ENCODE results near the gene DIAPH1.

The DIAPH1 gene

DNA sequence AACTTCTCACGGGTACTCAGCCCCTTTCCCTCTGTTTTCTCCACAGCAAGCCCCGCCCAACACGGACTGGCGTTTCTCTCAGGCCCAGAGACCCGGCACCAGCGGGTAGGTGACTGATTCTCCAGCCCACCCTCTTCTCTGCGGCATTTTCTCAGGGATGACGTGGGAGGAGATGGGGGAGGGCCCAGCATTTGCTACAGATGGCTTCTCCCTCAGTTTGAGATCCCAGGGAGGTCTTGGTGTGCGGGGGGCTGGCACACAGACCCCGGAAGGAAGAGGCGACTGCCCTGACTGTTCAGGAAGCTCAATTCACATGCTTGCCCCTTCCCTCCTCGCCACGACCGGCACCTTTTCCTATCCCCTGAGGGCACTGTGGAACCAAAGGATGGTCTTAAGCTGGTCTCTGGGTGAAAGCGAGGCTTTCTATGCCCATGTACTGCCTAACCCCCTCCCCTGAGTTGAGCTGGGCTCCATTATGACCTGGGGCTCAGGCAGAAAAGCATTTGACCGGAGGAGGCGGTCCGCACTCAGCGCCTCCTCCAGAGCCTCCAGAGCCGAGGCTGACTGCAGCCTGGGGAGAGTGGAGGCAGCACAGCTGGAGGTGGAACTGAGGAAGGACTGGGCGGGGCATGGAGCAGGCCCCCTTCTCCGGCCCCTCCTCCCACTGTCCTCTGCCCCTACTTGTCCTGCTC, 123.9 kb downstream of the DIAPH1 start:
- DNase-seq = no peak

DNA sequence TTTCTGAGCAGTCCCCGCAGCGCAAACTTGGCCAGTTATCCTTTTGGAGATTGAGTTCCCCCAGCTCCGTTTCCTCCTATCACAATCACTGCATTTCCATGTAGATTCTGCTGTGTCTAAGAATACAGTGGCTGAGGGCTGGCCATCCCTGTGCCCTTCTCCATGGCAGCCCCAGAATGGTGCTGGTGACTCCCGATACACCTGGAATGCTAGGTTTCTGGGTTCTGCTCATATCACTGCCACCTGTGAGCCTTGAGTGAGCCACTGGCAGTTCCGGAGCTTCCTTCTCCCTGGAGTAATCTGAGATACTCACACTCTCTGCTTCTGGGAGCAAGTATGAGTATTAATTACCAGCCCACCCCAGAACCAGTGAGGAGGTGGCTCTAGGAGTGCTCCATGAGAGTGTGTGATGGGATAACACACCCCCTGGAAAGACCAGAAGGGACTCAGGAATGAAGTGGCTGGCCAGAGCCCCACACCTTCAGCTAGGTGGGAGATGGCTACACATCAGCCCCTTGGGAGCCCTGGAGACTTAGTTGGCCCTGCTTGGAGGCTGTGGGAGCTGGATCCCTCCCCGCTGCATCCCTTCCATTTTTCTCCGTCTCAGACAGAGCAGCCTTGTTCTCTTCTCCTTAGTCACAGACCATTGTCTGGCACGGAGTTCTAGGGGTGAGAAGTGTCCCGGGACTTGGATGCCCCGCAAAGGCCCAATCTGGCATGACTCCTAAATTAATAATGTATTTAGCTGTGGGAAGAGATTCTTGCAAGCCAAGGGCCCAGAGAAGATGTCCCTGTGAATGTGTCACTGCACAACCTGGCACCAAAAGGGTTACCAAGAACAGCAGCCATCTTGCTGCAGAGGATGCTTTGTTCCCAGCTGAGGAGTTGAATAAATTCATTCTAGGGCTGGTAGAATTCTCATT, 125.0 kb downstream of the DIAPH1 start:
- DNase-seq = no peak

DNA sequence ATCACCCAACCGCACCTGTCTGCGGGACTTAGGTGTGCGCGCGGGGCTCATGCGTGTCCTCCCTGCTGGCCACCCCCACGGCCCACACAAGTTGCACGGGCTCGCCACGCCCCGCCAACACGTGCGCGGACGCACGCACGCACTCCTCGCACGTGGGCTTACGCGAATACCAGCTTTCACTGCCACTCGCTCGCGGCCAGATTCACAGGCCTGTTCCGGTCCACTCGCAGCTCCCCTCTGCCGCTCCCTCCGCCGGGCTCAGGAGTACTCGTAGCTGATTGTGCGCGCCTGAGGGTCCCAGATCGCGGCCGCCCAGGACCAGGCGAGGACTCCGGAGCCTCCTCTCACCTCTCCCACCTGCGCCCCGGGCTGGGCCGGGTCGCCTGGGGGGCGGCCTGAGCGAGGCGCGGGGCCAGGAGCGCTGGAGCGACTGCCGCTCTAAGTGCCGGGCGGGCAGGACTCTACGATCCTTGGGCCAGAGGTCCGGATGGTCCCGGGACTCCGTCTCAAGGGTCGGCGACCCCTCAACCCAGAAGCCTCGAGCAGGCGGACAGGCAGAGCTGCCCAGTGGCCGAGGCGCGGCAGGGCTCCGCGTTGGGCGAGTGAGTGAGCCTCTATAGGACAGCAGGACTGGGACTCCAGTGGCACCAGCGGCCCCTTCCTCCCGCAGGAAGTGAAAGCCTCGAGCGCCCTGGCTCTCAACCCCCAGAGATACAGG, 126.5 kb downstream of the DIAPH1 start:
- no peak for DNase-seq

DNA sequence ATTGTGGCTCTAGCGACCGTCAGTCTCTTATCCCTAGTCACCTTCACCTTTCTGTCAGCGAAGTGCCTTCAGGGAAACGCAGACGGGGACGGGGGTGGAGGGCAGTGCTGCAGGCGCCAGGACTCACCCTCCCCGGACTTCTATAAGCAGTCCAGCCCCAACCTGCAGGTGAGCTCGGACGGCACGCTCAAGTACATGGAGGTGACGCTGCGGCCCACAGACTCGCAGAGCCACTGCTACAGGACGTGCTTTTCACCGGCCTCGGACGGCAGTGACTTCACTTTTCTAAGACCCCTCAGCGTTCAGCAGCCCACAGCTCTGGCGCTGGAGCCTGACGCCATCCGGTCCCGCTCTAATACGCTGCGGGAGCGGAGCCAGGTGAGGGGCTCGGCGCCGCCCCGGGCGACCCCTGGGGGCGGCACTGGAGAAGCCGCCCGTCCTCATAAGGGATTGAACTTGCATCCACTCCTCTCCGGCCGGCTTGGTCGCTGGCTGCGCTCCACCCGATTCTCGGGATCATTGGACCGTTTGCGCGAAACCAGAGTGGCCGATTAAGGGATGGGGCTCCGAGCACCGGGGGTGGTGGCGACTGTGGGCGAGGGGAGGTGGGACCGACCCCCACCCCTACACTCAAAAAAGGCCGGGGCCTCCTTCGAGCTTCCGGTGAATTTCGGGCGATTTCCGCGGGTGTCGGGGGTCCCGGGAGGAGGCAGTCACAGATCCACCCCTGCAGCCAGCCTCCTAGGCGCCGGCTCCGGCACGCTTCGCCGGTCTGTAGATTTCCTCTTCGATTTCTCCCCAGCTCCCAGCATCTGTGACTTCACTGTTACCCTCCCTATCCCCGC, 127.3 kb downstream of the DIAPH1 start:
- no peak for DNase-seq

DNA sequence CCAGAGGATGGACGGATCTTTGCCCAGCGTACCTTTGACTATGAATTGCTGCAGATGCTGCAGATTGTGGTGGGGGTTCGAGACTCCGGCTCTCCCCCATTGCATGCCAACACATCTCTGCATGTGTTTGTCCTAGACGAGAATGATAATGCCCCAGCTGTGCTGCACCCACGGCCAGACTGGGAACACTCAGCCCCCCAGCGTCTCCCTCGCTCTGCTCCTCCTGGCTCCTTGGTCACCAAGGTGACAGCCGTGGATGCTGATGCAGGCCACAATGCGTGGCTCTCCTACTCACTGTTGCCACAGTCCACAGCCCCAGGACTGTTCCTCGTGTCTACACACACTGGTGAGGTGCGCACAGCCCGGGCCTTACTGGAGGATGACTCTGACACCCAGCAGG, 128.0 kb downstream of the DIAPH1 start:
- DNase-seq = no peak

DNA sequence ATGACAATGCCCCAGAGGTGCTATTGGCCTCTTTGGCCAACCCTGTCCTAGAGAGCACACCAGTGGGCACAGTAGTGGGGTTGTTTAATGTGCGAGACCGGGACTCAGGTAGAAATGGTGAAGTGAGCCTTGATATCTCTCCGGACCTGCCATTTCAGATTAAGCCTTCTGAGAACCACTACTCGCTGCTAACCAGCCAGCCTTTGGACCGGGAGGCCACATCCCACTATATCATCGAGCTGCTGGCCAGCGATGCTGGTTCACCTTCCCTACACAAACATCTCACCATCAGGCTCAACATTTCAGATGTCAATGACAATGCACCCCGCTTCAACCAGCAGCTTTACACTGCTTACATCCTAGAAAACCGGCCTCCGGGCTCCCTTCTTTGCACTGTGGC, 128.5 kb downstream of the DIAPH1 start:
- no peak for DNase-seq

DNA sequence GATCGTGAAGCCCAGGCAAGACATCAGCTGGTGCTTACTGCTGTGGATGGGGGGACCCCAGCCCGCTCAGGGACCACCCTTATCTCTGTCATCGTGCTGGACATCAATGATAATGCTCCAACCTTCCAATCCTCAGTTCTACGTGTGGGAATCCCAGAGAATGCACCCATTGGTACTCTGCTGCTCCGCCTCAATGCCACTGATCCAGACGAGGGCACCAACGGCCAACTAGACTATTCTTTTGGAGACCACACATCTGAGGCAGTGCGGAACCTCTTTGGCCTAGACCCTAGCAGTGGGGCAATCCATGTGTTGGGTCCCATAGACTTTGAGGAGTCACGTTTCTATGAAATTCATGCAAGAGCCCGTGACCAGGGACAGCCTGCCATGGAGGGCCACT, 129.0 kb downstream of the DIAPH1 start:
- DNase-seq = no peak

DNA sequence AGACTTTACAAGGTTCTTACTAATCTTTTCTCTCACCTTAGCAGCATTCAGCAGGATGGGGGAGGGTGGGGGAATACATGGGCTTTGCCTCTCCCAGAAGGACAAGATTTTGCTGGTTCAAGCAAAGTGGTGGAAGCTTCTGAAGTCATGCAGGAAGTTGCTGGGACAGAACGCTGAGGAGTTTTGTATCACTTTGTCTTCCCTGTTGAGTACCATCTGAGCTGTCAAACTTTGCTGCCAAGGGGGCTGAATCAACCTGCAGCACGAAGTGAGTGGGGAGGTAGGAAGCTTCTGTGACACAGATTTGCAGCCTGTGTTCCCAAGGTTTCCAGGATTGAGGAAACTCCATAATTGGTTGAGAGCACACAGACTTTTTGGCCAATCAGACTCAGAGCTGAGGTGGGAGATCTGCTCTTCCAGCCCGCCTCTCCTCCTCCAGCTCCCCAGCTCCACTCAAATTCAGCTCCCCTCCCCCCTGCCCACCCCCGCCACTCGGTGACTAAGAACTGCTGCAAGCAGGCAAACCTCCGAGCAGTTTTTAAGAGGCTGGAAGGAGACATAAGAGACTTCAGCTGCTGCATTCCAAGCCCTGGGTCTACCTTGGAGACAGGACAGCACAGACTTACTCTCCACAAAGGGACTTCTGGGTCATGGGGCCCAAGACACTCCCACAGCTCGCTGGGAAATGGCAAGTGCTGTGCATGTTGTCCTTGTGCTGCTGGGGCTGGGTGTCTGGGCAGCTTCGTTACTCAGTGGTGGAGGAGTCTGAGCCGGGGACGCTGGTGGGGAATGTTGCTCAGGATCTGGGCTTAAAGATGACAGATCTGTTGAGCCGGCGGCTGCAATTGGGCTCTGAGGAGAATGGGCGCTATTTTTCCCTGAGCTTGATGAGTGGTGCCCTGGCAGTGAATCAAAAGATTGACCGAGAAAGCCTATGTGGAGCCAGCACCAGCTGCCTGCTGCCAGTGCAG, 129.9 kb downstream of the DIAPH1 start, which contains the start of gene PCDHGC5:
TSS of gene PCDHGC5 (plus strand) at position 491 of the 971 bp plus-strand sequence. CDS start at position 651, 160 bp downstream.
- DNase-seq = no peak

DNA sequence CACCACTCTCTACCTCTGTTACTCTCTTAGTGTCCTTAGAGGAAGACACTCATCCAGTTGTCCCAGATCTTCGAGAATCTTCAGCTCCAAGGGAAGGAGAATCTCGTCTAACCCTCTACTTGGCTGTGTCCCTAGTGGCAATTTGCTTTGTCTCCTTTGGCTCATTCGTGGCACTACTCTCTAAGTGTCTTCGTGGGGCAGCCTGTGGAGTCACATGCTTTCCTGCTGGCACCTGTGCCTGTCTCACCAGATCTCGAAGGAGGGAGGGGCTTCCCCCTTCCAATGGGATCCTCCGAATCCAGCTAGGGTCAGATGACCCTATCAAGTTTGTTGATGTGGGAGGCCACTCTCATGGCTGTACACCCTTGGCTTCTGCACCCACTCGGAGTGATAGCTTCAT, 131.7 kb downstream of the DIAPH1 start:
- DNase-seq = no peak

DNA sequence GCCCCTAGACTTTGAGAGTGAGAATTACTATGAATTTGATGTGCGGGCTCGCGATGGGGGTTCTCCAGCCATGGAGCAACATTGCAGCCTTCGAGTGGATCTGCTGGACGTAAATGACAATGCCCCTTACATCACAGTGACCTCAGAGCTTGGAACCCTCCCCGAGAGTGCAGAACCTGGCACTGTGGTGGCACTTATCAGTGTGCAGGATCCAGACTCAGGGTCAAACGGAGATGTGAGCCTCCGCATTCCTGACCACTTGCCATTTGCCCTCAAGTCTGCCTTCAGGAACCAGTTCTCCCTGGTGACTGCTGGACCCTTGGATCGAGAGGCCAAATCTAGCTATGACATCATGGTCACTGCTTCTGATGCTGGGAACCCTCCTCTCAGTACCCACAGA, 132.7 kb downstream of the DIAPH1 start:
- DNase-seq = no peak

DNA sequence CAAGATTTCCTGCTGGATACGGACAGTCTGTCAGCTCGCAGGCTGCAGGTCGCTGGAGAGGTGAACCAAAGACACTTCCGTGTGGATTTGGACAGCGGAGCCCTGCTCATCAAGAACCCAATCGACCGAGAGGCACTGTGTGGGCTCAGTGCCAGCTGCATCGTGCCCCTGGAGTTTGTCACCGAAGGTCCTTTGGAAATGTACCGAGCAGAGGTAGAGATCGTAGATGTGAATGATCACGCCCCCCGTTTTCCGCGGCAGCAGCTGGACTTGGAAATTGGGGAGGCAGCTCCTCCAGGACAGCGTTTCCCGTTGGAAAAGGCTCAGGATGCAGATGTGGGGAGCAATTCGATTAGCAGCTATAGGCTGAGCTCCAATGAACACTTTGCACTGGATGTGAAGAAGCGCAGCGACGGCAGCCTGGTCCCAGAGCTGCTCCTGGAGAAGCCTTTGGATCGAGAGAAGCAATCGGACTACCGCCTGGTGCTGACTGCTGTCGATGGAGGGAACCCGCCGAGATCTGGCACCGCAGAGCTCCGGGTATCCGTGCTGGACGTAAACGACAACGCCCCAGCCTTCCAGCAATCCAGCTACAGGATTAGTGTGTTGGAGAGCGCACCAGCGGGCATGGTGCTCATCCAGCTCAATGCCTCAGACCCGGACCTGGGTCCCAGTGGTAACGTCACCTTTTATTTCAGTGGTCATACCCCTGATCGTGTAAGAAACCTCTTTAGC, 133.3 kb downstream of the DIAPH1 start:
- no peak for DNase-seq

DNA sequence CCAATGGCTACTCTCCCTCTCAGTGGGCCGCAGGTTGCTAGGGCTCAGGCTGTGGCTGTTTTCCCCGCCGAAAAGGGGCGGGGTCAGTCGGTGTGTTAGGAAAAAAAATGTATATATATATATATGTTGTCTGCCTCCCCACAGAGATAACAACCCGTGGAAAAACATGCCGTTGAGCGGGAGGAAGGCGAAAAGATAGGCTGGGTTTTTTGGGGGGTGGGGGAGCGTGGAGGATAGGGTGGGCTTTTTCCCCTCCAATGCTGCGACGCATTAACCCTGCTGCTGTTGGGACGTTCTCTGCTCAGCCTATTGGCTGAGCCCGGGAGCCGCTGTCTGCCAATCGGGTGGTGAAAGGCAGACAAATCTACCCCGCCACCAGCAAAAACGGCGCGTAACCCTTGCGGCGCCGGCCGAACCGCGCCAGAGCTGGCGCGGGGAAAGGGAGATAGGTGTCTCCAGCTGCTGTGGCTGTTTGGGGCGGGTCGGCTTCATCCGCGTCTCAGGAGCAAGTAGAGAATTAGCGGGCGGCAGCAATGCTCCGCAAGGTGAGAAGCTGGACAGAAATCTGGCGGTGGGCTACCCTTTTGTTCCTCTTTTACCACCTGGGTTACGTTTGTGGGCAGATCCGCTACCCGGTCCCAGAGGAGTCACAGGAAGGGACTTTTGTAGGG, 134.0 kb downstream of the DIAPH1 start, which contains the start of gene PCDHGC4:
TSS of gene PCDHGC4 (plus strand) at position 390 of the 671 bp plus-strand sequence. CDS start at position 534, 144 bp downstream.
- no peak for DNase-seq

DNA sequence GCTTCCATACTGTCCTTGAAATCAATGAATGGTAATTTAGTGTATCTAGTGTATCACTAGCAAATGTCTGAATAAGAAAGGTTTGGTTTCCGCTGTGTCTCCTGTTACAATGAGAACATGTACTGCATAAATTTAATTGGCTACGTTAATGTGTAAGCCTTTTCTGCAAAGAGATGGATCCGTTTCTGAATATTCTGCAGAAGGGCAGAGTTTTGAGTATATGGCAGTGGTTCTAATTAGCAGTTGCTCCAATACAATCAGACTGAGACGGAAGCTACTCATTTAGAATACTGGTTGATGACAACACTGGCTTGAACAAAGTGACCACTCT, 134.5 kb downstream of the DIAPH1 start:
- no peak for DNase-seq

DNA sequence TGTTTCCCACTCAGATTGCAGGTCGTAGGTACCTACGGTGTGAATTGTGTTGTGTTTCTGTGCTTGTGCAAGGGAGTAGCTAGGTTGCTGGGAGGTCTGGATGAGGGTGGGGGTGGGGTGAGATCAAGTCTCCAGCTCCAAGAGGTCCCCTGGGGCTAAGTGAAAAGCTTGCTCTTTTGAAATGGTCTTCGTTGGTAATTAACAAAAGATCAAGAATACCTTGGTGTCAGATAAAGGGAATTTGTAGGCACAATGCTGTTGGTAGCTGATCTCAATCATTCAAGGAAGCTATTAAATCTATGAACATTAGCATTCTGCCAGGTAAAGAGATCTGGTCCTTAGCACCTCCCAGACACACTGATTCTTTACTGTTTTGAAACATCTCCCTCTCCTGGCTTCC, 134.9 kb downstream of the DIAPH1 start:
- no peak for DNase-seq

DNA sequence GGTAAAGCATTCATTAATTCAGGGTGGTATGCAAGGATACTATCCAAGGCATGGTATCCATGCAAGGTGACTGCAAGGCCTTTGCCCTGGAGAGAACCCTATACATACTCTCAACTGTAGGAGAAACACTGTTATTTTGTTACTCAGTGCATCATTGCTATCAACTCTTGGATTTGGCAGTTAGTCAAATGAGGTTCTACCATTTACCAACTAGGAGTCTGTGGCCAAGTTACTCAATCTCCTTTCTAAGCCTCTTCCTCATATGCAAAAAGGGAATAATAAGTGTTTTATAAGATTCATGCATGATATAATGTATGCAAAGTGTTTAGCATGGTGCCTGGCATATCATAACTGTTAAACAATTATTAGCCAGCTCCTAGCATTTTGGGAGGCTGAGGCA, 139.0 kb downstream of the DIAPH1 start:
- no peak for DNase-seq

DNA sequence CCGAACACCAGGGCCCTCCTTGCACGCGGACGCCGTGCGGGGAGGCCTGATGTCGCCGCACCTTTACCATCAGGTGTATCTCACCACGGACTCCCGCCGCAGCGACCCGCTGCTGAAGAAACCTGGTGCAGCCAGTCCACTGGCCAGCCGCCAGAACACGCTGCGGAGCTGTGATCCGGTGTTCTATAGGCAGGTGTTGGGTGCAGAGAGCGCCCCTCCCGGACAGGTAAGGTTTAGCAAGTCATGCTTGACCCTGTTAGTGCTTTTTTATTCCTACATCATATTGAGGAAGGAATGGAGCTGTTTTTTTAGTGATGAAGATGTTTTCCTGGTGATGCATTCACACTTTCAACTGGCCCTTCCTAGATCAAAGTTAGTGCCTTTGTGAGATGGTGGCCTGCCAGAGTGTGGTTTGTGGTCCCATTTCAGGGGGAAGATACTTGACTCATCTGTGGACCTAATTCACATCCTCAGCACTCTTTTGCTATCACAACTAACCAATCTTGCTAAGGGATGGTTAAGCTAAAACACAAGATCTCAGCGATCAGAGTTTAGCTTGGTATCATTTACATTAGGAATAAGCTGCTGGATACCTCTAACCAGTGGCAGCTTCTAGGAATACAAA, 140.4 kb downstream of the DIAPH1 start:
- no peak for DNase-seq

DNA sequence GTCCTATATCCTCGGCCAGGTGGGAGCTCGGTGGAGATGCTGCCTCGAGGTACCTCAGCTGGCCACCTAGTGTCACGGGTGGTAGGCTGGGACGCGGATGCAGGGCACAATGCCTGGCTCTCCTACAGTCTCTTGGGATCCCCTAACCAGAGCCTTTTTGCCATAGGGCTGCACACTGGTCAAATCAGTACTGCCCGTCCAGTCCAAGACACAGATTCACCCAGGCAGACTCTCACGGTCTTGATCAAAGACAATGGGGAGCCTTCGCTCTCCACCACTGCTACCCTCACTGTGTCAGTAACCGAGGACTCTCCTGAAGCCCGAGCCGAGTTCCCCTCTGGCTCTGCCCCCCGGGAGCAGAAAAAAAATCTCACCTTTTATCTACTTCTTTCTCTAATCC, 141.0 kb downstream of the DIAPH1 start:
- no peak for DNase-seq

DNA sequence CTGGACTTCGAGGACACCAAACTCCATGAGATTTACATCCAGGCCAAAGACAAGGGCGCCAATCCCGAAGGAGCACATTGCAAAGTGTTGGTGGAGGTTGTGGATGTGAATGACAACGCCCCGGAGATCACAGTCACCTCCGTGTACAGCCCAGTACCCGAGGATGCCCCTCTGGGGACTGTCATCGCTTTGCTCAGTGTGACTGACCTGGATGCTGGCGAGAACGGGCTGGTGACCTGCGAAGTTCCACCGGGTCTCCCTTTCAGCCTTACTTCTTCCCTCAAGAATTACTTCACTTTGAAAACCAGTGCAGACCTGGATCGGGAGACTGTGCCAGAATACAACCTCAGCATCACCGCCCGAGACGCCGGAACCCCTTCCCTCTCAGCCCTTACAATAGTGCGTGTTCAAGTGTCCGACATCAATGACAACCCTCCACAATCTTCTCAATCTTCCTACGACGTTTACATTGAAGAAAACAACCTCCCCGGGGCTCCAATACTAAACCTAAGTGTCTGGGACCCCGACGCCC, 141.7 kb downstream of the DIAPH1 start:
- DNase-seq = no peak
